HCT116 (cell line): Measurements from ENCODE around the gene HMGB2. TPM values are rescaled to one million over a fixed set of nuclear protein-coding genes. Genes with fewer than 3 reads are reported as not detected.

Experiments
- ATAC-seq: fragments of 200-7000 bp; cut with Tn5 transposase; 2 replicates; pipeline ENCODE4 v1.9.1; 2020; ENCODE audit warnings: mild to moderate bottlenecking, moderate library complexity
- BruUV-seq: library from RNA; stranded (reverse); fragments of 400-500 nt; replicated peaks from 2 replicates; lab custom pipeline; 2021; lab: Mats Ljungman, UMichigan
- CTCF ChIA-PET: fragments of 300-600 bp; sonication (Branson Sonifier 250); formaldehyde crosslinking; loops from one replicate; lab custom pipeline; 2021; ENCODE audit warnings: antibody characterized with exemption; lab: Charles Lee
- POLR2A ChIA-PET: fragments of 300-600, 350-600 bp; sonication (Branson Sonifier 250); formaldehyde crosslinking; loops from one replicate; lab custom pipeline; 2021; ENCODE audit warnings: antibody characterized with exemption; lab: Charles Lee
- RAD21 ChIA-PET, 2 experiments: fragments of 300-600 bp; sonication (Branson Sonifier 250); formaldehyde crosslinking; loops; one replicate each; lab custom pipeline; 2023; ENCODE audit warnings: low total read pairs in 2 of 2; ENCODE audit not compliant: uncharacterized antibody in 2 of 2, unreplicated experiment in 2 of 2, low non-redundant PET in 1 of 2; lab: Charles Lee
- DNase-seq: peaks from one replicate; pipeline ENCODE4 v3.0.0-alpha.2; 2010; ENCODE audit warnings: low read depth, low spot score
- H2AFZ ChIP-seq: fragments of 200-600 bp; shearing (Covaris generic), sonication (generic); 2 replicates; pipeline ENCODE4 v1.6.1; 2017; ENCODE audit warnings: low read depth, mixed run types, mixed read lengths, antibody characterized with exemption, low read length; ENCODE audit not compliant: poor library complexity, severe bottlenecking
- H3K27ac ChIP-seq: 2 replicates; pipeline ENCODE4 v1.5.1; 2012; ENCODE audit warnings: low read depth, low read length
- H3K27me3 ChIP-seq: fragments of 200-600 bp; sonication (generic); 2 replicates; pipeline ENCODE4 v1.6.1; 2016; ENCODE audit warnings: mixed run types, low read length, mixed read lengths; ENCODE audit not compliant: insufficient read depth
- H3K36me3 ChIP-seq, 2 experiments: fragments of 200-500 bp in 1 of 2; fragments of 200-600 bp in 1 of 2; sonication (Bioruptor generic) in 1 of 2; sonication (generic) in 1 of 2; 2 replicates each; pipeline versions ENCODE4 v1.5.1 to v1.6.1; 2014 to 2016; ENCODE audit warnings: low read length in 2 of 2, inconsistent platforms in 1 of 2, mixed read lengths in 1 of 2, mixed run types in 1 of 2; ENCODE audit not compliant: insufficient read depth in 2 of 2, control insufficient read depth in 1 of 2
- H3K4me1 ChIP-seq, 2 experiments: fragments of 200-600 bp in 1 of 2; sonication (generic) in 1 of 2; 2 replicates each; pipeline versions ENCODE4 v1.5.1 to v1.6.1; 2012 to 2017; ENCODE audit warnings: low read length in 2 of 2, inconsistent platforms in 1 of 2, mild to moderate bottlenecking in 1 of 2, mixed read lengths in 1 of 2, mixed run types in 1 of 2, moderate library complexity in 1 of 2; ENCODE audit not compliant: insufficient read depth in 2 of 2, control insufficient read depth in 1 of 2
- H3K4me2 ChIP-seq: fragments of 200-600 bp; sonication (generic); 2 replicates; pipeline ENCODE4 v1.6.1; 2017; ENCODE audit warnings: mixed run types, low read length, mixed read lengths
- H3K4me3 ChIP-seq, 2 experiments: fragments of 200-600 bp in 1 of 2; sonication (generic) in 1 of 2; replicated peaks in 1 of 2; 2 replicates each; pipeline ENCODE4 v1.5.1; 2011 to 2016; ENCODE audit warnings: low read length in 2 of 2, control low read depth in 1 of 2, low read depth in 1 of 2, mild to moderate bottlenecking in 1 of 2, mixed read lengths in 1 of 2, mixed run types in 1 of 2
- H3K79me2 ChIP-seq: fragments of 200-600 bp; sonication (generic); 2 replicates; pipeline ENCODE4 v1.6.1; 2017; ENCODE audit warnings: mild to moderate bottlenecking, mixed run types, low read length, moderate library complexity, mixed read lengths; ENCODE audit not compliant: insufficient read depth
- H3K9ac ChIP-seq: fragments of 200-600 bp; sonication (generic); 2 replicates; pipeline ENCODE4 v1.6.1; 2016; ENCODE audit warnings: low read length, mixed read lengths
- H3K9me2 ChIP-seq: fragments of 200-600 bp; sonication (generic), shearing (Covaris generic); 2 replicates; pipeline ENCODE4 v1.6.1; 2017; ENCODE audit warnings: mixed run types, mild to moderate bottlenecking, moderate library complexity; ENCODE audit not compliant: insufficient read depth
- H3K9me3 ChIP-seq, 2 experiments: fragments of 200-500 bp in 1 of 2; fragments of 200-600 bp in 1 of 2; sonication (Bioruptor generic) in 1 of 2; sonication (generic) in 1 of 2; 2 replicates each; pipeline ENCODE4 v1.6.1; 2014 to 2017; ENCODE audit warnings: low read length in 2 of 2, mixed read lengths in 2 of 2, inconsistent platforms in 1 of 2, low read depth in 1 of 2, mild to moderate bottlenecking in 1 of 2, mixed run types in 1 of 2, moderate library complexity in 1 of 2; ENCODE audit not compliant: control insufficient read depth in 1 of 2, insufficient read depth in 1 of 2
- H4K20me1 ChIP-seq: fragments of 200-600 bp; sonication (generic), shearing (Covaris generic); 2 replicates; pipeline ENCODE4 v1.6.1; 2017; ENCODE audit warnings: mixed run types, mild to moderate bottlenecking, moderate library complexity; ENCODE audit not compliant: insufficient read depth
- ATF3 ChIP-seq: IDR thresholded peaks from 2 replicates; pipeline ENCODE4 v1.6.1; 2012
- CBX3 ChIP-seq: IDR thresholded peaks from 2 replicates; pipeline ENCODE4 v1.6.1; 2012; ENCODE audit warnings: low read depth
- CEBPB ChIP-seq: IDR thresholded peaks from 2 replicates; pipeline ENCODE4 v1.6.1; 2012; ENCODE audit warnings: low read depth
- CTCF ChIP-seq, 3 experiments: fragments of 200-600 bp in 1 of 3; sonication (generic) in 1 of 3; IDR thresholded peaks in 2 of 3; conservative IDR thresholded peaks in 1 of 3; 2 replicates each; pipeline ENCODE4 v1.5.1; 2012 to 2017; ENCODE audit warnings: low read depth in 2 of 3, low read length in 2 of 3, antibody characterized with exemption in 1 of 3, borderline replicate concordance in 1 of 3, control low read depth in 1 of 3, mild to moderate bottlenecking in 1 of 3, mixed read lengths in 1 of 3, mixed run types in 1 of 3, moderate library complexity in 1 of 3; ENCODE audit not compliant: insufficient read depth in 1 of 3
- EGR1 ChIP-seq: IDR thresholded peaks from 2 replicates; pipeline ENCODE4 v1.6.1; 2012; ENCODE audit warnings: low read depth
- ELF1 ChIP-seq: IDR thresholded peaks from 2 replicates; pipeline ENCODE4 v1.6.1; 2012; ENCODE audit warnings: low read depth, borderline replicate concordance
- JUND ChIP-seq: IDR thresholded peaks from 2 replicates; pipeline ENCODE4 v1.6.1; 2012
- MAX ChIP-seq: IDR thresholded peaks from 2 replicates; pipeline ENCODE4 v1.6.1; 2012
- POLR2A ChIP-seq: IDR thresholded peaks from 2 replicates; pipeline ENCODE4 v1.7.0; 2011; ENCODE audit warnings: borderline replicate concordance; ENCODE audit not compliant: insufficient read depth, insufficient read length; ENCODE audit errors: extremely low read depth
- RAD21 ChIP-seq: IDR thresholded peaks from 2 replicates; pipeline ENCODE4 v1.6.1; 2012; ENCODE audit warnings: low read depth, mild to moderate bottlenecking
- SIN3A ChIP-seq: IDR thresholded peaks from 2 replicates; pipeline ENCODE4 v1.6.1; 2012; ENCODE audit warnings: low read depth
- SP1 ChIP-seq: IDR thresholded peaks from 2 replicates; pipeline ENCODE4 v1.6.1; 2012; ENCODE audit warnings: low read depth
- TCF7L2 ChIP-seq: IDR thresholded peaks from 2 replicates; pipeline ENCODE4 v1.7.0; 2011; ENCODE audit warnings: borderline replicate concordance, inconsistent platforms; ENCODE audit not compliant: insufficient read depth, insufficient read length; ENCODE audit errors: extremely low read depth
- ZNF274 ChIP-seq: fragments of 200-500 bp; sonication (Bioruptor generic); IDR thresholded peaks from 2 replicates; pipeline ENCODE4 v1.6.1; 2014; ENCODE audit warnings: mild to moderate bottlenecking, low read depth, low read length, inconsistent platforms
- intact Hi-C: fragments of 100-400 bp; cut with micrococcal nuclease; formaldehyde crosslinking; loops from 2 replicates; pipeline ENCODE4 v1.10.0; 2022
- total RNA-seq: library from RNA; stranded (reverse); gene quantifications from one replicate; pipeline ENCODE4 v1.2.1, GENCODE V29; 2021; ENCODE audit not compliant: unreplicated experiment

The HMGB2 gene
- total RNA-seq, 1 experiment from 2014 or later, result 388 TPM

DNA sequence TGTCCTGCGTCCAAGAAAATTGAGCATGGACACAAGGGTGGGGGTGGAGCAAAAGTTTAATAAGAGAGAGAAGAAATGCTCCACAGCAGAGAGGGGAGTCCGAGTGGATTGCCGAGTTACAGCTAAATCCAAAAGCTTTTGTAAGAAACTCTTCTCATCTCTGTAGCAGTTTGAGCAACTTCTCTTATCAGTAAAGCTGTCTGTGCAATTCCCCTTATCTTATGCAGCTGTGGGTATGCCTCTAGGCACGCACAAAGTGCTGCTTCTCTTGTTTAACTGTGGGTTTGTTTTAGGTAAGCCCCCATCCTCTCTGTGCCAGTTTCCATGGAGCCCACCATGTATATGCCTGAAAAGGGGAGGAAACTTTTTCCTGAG, 44.8 kb downstream of the HMGB2 start:
- CTCF ChIA-PET, result interaction anchor here (1.8 kb wide), 1 partner anchor 12 kb away, joined by 6 read pairs; no protein-coding TSS in a partner anchor
- H3K4me3 ChIP-seq, result no peak overlapping the region
- TF ChIP-seq POLR2A, result no peak
- TF ChIP-seq ZNF274, result no peak
- no peak for TF ChIP-seq SIN3A
- TF ChIP-seq MAX, result no peak
- TF ChIP-seq CBX3, result no peak
- no peak for TF ChIP-seq EGR1
- no peak for TF ChIP-seq RAD21
- TF ChIP-seq TCF7L2, result no peak
- H3K9me3 ChIP-seq, result peaks cover 10 to 11% of the 10 kb centered on the region in 2 experiments; a peak in 2 of 4 replicates
- H4K20me1 ChIP-seq, result no peaks in the 10 kb centered on the region
- no peak overlapping the region for H3K4me2 ChIP-seq
- ATAC-seq, result no peak
- H3K9ac ChIP-seq, result no peak overlapping the region
- H3K79me2 ChIP-seq, result no peaks in the 10 kb centered on the region
- DNase-seq, result no peak
- RAD21 ChIA-PET, result no interaction called here
- POLR2A ChIA-PET, result no interaction called here
- H3K27me3 ChIP-seq, result no peaks in the 10 kb centered on the region
- H3K9me2 ChIP-seq, result no peaks in the 10 kb centered on the region
- no peak overlapping the region for H2AFZ ChIP-seq
- no peaks in the 10 kb centered on the region for H3K4me1 ChIP-seq
- no peaks in the 10 kb centered on the region for H3K36me3 ChIP-seq
- no TSS peak for BruUV-seq
- no peak overlapping the region for H3K27ac ChIP-seq
- intact Hi-C loops, result no loop called here

DNA sequence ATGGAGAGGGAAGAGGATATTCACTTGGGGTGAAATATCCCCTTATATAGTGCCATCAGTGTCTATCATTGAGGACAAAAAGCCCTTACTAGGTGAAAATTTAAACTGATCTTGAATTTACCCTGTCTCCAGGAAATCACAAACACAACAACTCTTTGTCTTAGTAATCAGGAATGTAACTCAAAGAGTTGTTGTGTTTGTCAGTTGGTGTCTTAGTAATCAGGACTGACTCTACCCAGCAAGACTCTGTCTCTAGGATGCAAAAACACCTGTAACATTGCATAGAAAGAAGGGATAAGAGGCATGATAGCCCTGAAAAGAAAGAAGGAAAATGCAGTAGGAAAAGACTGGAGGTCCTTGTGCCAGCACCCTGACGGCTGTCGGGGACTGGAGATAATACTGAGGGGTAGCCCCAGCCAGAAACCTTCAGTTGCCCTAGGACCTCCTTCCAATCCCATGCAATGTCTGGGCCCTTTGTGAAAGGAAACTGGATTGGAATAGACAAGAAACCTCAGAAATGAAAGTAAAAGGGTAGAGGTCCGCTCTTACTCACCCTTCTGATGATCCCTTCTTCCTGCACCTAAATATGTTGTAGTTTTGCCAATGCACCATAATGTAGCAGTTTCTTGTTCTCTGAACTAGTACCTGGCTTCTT, 45.3 kb downstream of the HMGB2 start:
- Histone ChIP-seq H3K9ac (no peak overlapping the region), H3K9me3 (peaks cover 11 to 14% of the 10 kb centered on the region in 2 experiments; a peak in 2 of 4 replicates), H3K4me1 (no peaks in the 10 kb centered on the region), H3K4me3 (no peak overlapping the region), H3K4me2 (no peak overlapping the region), H4K20me1 (no peaks in the 10 kb centered on the region; the same call in 1 of the 2 replicates), H3K79me2 (no peaks in the 10 kb centered on the region), H3K9me2 (no peaks in the 10 kb centered on the region), H2AFZ (no peak overlapping the region), H3K27me3 (no peaks in the 10 kb centered on the region), H3K27ac (no peak overlapping the region), H3K36me3 (no peaks in the 10 kb centered on the region)
- DNase-seq (no peak), ATAC-seq (no peak)
- intact Hi-C loops, result no loop called here
- RAD21 ChIA-PET, result no interaction called here
- TF ChIP-seq JUND (no peak), ATF3 (no peak), SP1 (no peak), CEBPB (no peak), CTCF (IDR thresholded peaks at IDR 0.05 in 2 of 3, conservative IDR thresholded peaks at IDR 0.05 in 1 of 3; ENCODE audit: borderline replicate concordance in 1 of 3, insufficient read depth in 1 of 3, low read depth in 2 of 3, low read length in 2 of 3) (no peak), POLR2A (no peak), ELF1 (no peak), MAX (no peak)
- POLR2A ChIA-PET, result no interaction called here
- BruUV-seq, result no TSS peak
- CTCF ChIA-PET, result interaction anchor here (1.8 kb wide), 1 partner anchor 13 kb away, joined by 6 read pairs; no protein-coding TSS in a partner anchor
